ENCODE data around the gene PPIG. TPM values are rescaled to one million over a fixed set of nuclear protein-coding genes. Genes with fewer than 3 reads are reported as not detected.
"Not testable (repeated sequence)": the region's sequence is repeated elsewhere in the genome, so short reads cannot be mapped to it uniquely, and the experiment has no call there.

Gene PPIG
- total RNA-seq, 1 experiment from 2014 or later: 66.2 TPM

DNA sequence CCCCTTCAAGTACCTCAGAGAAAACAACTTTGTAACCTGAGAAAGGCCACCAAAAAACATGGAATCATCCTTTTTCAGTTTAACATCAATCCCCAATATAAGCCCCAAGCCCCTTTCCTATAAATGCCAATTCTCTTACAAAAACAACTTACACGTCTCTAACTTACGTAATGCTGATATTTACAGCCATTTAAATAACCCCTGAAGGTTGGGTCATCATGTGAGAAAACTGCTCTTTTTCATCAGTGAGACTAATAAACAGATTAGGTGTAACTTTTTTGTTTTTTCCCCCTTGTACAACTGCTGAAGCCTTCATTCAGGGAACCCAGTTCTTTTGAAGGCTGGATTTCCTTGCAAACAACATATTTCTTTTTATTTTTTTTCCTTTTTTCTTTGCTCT, 14.2 kb upstream of the PPIG start:
- no peak overlapping the region for H2BK20ac ChIP-seq (ENCODE audit: low read depth, low read length, poor library complexity, severe bottlenecking)
- Mint-ChIP-seq H3K36me3 (ENCODE audit: insufficient read depth in 1 of 3, low read depth in 3 of 3) (peaks cover 12 to 26% (median 18%) of the 10 kb centered on the region in 3 experiments; a peak in 6 of 7 replicates), H3K9me3 (peaks cover 0 to 4% of the 10 kb centered on the region in 2 experiments; a peak in 3 of 5 replicates), H3K4me3 (no peak overlapping the region), H3K27me3 (ENCODE audit: low read depth) (peaks cover 3% of the 10 kb centered on the region; the same call in 1 of the 2 replicates), H3K27ac (peak overlapping the region in 1 of 3 experiments; percentile 50; a peak in 1 of 7 replicates), H3K4me1 (peaks cover 6 to 8% of the 10 kb centered on the region in 2 experiments)
- no peak overlapping the region for H4K5ac ChIP-seq (ENCODE audit: insufficient read length, low read depth, low read length)
- H3K27me3 ChIP-seq (ENCODE audit: insufficient read depth, low read length): no peaks in the 10 kb centered on the region
- no peak overlapping the region for H3K14ac ChIP-seq (ENCODE audit: insufficient read depth, low read length)
- H3K18ac ChIP-seq (ENCODE audit: insufficient read length, low read depth, low read length): no peak overlapping the region
- H3K56ac ChIP-seq (ENCODE audit: insufficient read length, low read depth, low read length): no peak overlapping the region
- no peak overlapping the region for H3K4me2 ChIP-seq (ENCODE audit: insufficient read depth, insufficient read length, low read length)
- H3K27ac ChIP-seq (ENCODE audit: insufficient read length, low read depth, low read length): no peak overlapping the region
- H3K79me1 ChIP-seq (ENCODE audit: insufficient read depth, low read depth, low read length, poor library complexity, severe bottlenecking): no peaks in the 10 kb centered on the region
- H4K8ac ChIP-seq (replicated peaks; ENCODE audit: insufficient read length, low read depth, low read length): no peak overlapping the region
- H3K9me3 ChIP-seq (ENCODE audit: control insufficient read depth, low read depth, low read length): no peaks in the 10 kb centered on the region
- no peak overlapping the region for H2BK15ac ChIP-seq (ENCODE audit: low read depth, low read length)
- H2BK5ac ChIP-seq (ENCODE audit: insufficient read length, low read length): no peak overlapping the region
- no peak for DNase-seq
- peaks cover 2% of the 10 kb centered on the region; the same call in 1 of the 2 replicates for H3K79me2 ChIP-seq (ENCODE audit: insufficient read depth, low read length)
- H3K9ac ChIP-seq (ENCODE audit: extremely low read depth, insufficient read length, low read length): no peak overlapping the region
- no peak overlapping the region for H4K91ac ChIP-seq (ENCODE audit: insufficient read length, low read depth, low read length)
- no peak overlapping the region for H2BK12ac ChIP-seq (ENCODE audit: insufficient read length, low read depth, low read length)
- no peak overlapping the region for H2AK5ac ChIP-seq (ENCODE audit: insufficient read length, low read length)
- H3K23me2 ChIP-seq (ENCODE audit: insufficient read length, low read depth, low read length, poor library complexity, severe bottlenecking): no peaks in the 10 kb centered on the region
- no peak overlapping the region for H2BK120ac ChIP-seq (ENCODE audit: low read depth, low read length, poor library complexity, severe bottlenecking)
- no peak overlapping the region for H3K4ac ChIP-seq (ENCODE audit: low read depth, low read length)
- no peaks in the 10 kb centered on the region for H4K20me1 ChIP-seq (ENCODE audit: control insufficient read depth, insufficient read depth, insufficient read length)
- 100% methylated on average over 2 of the region's 2 CpGs for WGBS (ENCODE audit: extremely low coverage, insufficient read length, low lambda C conversion rate)
- H2AFZ ChIP-seq (ENCODE audit: low read length): no peak overlapping the region
- TF ChIP-seq, protein P1, sequence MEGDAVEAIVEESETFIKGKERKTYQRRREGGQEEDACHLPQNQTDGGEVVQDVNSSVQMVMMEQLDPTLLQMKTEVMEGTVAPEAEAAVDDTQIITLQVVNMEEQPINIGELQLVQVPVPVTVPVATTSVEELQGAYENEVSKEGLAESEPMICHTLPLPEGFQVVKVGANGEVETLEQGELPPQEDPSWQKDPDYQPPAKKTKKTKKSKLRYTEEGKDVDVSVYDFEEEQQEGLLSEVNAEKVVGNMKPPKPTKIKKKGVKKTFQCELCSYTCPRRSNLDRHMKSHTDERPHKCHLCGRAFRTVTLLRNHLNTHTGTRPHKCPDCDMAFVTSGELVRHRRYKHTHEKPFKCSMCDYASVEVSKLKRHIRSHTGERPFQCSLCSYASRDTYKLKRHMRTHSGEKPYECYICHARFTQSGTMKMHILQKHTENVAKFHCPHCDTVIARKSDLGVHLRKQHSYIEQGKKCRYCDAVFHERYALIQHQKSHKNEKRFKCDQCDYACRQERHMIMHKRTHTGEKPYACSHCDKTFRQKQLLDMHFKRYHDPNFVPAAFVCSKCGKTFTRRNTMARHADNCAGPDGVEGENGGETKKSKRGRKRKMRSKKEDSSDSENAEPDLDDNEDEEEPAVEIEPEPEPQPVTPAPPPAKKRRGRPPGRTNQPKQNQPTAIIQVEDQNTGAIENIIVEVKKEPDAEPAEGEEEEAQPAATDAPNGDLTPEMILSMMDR (conservative IDR thresholded peaks at IDR 0.05): no peak
- H3K23ac ChIP-seq (ENCODE audit: insufficient read length, low read depth, low read length): no peak overlapping the region
- no peaks in the 10 kb centered on the region for H3K4me1 ChIP-seq (ENCODE audit: insufficient read depth, low read length)
- no peak overlapping the region for H3T11ph ChIP-seq (ENCODE audit: low read length)

DNA sequence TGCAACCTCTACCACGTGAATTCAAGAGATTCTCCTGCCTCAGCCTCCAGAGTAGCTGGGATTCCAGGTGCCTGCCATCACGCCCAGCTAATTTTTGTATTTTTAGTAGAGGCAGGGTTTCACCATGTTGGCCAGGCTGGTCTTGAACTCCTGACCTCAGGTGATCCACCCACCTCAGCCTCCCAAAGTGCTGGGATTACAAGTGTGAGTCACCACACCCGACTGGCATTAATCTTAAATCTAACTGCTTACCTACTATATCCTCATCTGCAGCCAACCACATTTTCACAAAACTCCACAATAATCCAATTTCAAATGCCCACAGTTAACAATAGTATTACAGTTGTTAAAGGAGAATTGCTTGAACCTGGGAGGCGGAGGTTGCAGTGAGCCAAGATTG, 13.4 kb upstream of the PPIG start:
- H2BK15ac ChIP-seq (ENCODE audit: low read depth, low read length); H2BK120ac ChIP-seq (ENCODE audit: low read depth, low read length, poor library complexity, severe bottlenecking); H3K14ac ChIP-seq (ENCODE audit: insufficient read depth, low read length); H3K4me1 Mint-ChIP-seq; H4K8ac ChIP-seq (replicated peaks; ENCODE audit: insufficient read length, low read depth, low read length); H4K5ac ChIP-seq (ENCODE audit: insufficient read length, low read depth, low read length); H3K4me1 ChIP-seq (ENCODE audit: insufficient read depth, low read length); H3K4me2 ChIP-seq (ENCODE audit: insufficient read depth, insufficient read length, low read length); H3K9me3 Mint-ChIP-seq; H3K27ac ChIP-seq (ENCODE audit: insufficient read length, low read depth, low read length); H2AFZ ChIP-seq (ENCODE audit: low read length); DNase-seq; H3K79me1 ChIP-seq (ENCODE audit: insufficient read depth, low read depth, low read length, poor library complexity, severe bottlenecking); H3K23ac ChIP-seq (ENCODE audit: insufficient read length, low read depth, low read length); H3K18ac ChIP-seq (ENCODE audit: insufficient read length, low read depth, low read length); H4K20me1 ChIP-seq (ENCODE audit: control insufficient read depth, insufficient read depth, insufficient read length); H3K27me3 ChIP-seq (ENCODE audit: insufficient read depth, low read length); H3T11ph ChIP-seq (ENCODE audit: low read length); H3K56ac ChIP-seq (ENCODE audit: insufficient read length, low read depth, low read length); H3K9ac ChIP-seq (ENCODE audit: extremely low read depth, insufficient read length, low read length); H3K79me2 ChIP-seq (ENCODE audit: insufficient read depth, low read length); H4K91ac ChIP-seq (ENCODE audit: insufficient read length, low read depth, low read length); H2BK20ac ChIP-seq (ENCODE audit: low read depth, low read length, poor library complexity, severe bottlenecking); H2BK5ac ChIP-seq (ENCODE audit: insufficient read length, low read length); H3K27me3 Mint-ChIP-seq (ENCODE audit: low read depth); H2BK12ac ChIP-seq (ENCODE audit: insufficient read length, low read depth, low read length); H3K9me3 ChIP-seq (ENCODE audit: control insufficient read depth, low read depth, low read length); H3K4ac ChIP-seq (ENCODE audit: low read depth, low read length); H2AK5ac ChIP-seq (ENCODE audit: insufficient read length, low read length); H3K23me2 ChIP-seq (ENCODE audit: insufficient read length, low read depth, low read length, poor library complexity, severe bottlenecking): not testable (repeated sequence)
- Mint-ChIP-seq H3K27ac (peak overlapping the region in 2 of 3 experiments; percentile 37 to 60; a peak in 1 of 7 replicates), H3K4me3 (peak overlapping the region in 1 of 2 experiments; percentile 13; a peak in 2 of 5 replicates), H3K36me3 (ENCODE audit: insufficient read depth in 1 of 3, low read depth in 3 of 3) (peaks cover 6 to 21% (median 13%) of the 10 kb centered on the region in 3 experiments; a peak in 6 of 7 replicates)
- no CpG with 5 or more reads among the region's 4 CpGs for WGBS (ENCODE audit: extremely low coverage, insufficient read length, low lambda C conversion rate)
